Hippocampal formation (tissue), 2 donors: ENCODE measurements around the gene PPP2R2B.

Experiments
- DNase-seq, 2 donors: peaks; one replicate each; lab custom pipeline; 2025; lab: John Stamatoyannopoulos, UW

The PPP2R2B gene

GRCh38 chr5:146888351-146888978, 9.9 kb upstream of the PPP2R2B start:
- DNase-seq, result no peak

GRCh38 chr5:146884066-146884626, 5.6 kb upstream of the PPP2R2B start:
- DNase-seq, result no peak

- no peak for DNase-seq
Measured at GRCh38 chr5:146883511-146883910, 5.0 kb upstream of the PPP2R2B start.

GRCh38 chr5:146880966-146881365, 2.4 kb upstream of the PPP2R2B start:
- DNase-seq, result peak in 1 of 2 donors; percentile 8

- DNase-seq, result peak in 1 of 2 donors; percentile 57
Measured at GRCh38 chr5:146877783-146878475, 628 bp downstream of the PPP2R2B start.

GRCh38 chr5:146877178-146877681, 1.3 kb downstream of the PPP2R2B start:
- DNase-seq, result peak in 1 of 2 donors; percentile 65

GRCh38 chr5:146873186-146873917, 5.2 kb downstream of the PPP2R2B start:
- DNase-seq, result no peak

- no peak for DNase-seq
Measured at GRCh38 chr5:146872188-146872587, 6.4 kb downstream of the PPP2R2B start.

GRCh38 chr5:146867996-146868708, 10.4 kb downstream of the PPP2R2B start:
- DNase-seq, result peak in 1 of 2 donors; percentile 40

GRCh38 chr5:146866263-146866662, 12.3 kb downstream of the PPP2R2B start:
- no peak for DNase-seq

- no peak for DNase-seq
Measured at GRCh38 chr5:146862641-146863040, 15.9 kb downstream of the PPP2R2B start.

- DNase-seq, result no peak
Measured at GRCh38 chr5:146860213-146860893, 18.2 kb downstream of the PPP2R2B start.

- DNase-seq, result no peak
Measured at GRCh38 chr5:146852089-146852488, 26.5 kb downstream of the PPP2R2B start.

- no peak for DNase-seq
Measured at GRCh38 chr5:146851133-146851532, 27.4 kb downstream of the PPP2R2B start.

GRCh38 chr5:146849694-146850303, 28.8 kb downstream of the PPP2R2B start:
- DNase-seq, result no peak

GRCh38 chr5:146848133-146848532, 30.4 kb downstream of the PPP2R2B start:
- no peak for DNase-seq

GRCh38 chr5:146840016-146840415, 38.5 kb downstream of the PPP2R2B start:
- DNase-seq, result no peak

- DNase-seq, result no peak
Measured at GRCh38 chr5:146836226-146836842, 42.2 kb downstream of the PPP2R2B start.

GRCh38 chr5:146832985-146833732, 45.4 kb downstream of the PPP2R2B start:
- DNase-seq, result no peak
